Panc1 (cell line): Measurements from ENCODE around the gene CAST. TPM values are rescaled to one million over a fixed set of nuclear protein-coding genes. Genes with fewer than 3 reads are reported as not detected.

Source experiments
- ATAC-seq: fragments of 200-7000 bp; cut with Tn5 transposase; 2 replicates; pipeline ENCODE4 v1.9.1; 2020; ENCODE audit warnings: mild to moderate bottlenecking, moderate library complexity
- BruUV-seq: library from RNA; stranded (reverse); fragments of 400-500 nt; replicated peaks from 2 replicates; lab custom pipeline; 2021; lab: Mats Ljungman, UMichigan
- CTCF ChIA-PET: fragments of 300-600 bp; sonication (Branson Sonifier 250); formaldehyde crosslinking; loops from one replicate; lab custom pipeline; 2022; ENCODE audit warnings: antibody characterized with exemption; lab: Charles Lee
- POLR2A ChIA-PET: fragments of 300-600 bp; sonication (Branson Sonifier 250); formaldehyde crosslinking; loops from one replicate; lab custom pipeline; 2022; ENCODE audit warnings: antibody characterized with exemption; lab: Charles Lee
- DNase-seq: peaks from one replicate; pipeline ENCODE4 v3.0.0-alpha.2; 2010; ENCODE audit warnings: low read depth, low spot score
- H3K27ac ChIP-seq: 2 replicates; pipeline ENCODE4 v1.5.1; 2011; ENCODE audit warnings: mild to moderate bottlenecking, low read length, inconsistent platforms
- H3K27me3 ChIP-seq: fragments of 200-500 bp; sonication (Bioruptor generic); 2 replicates; pipeline ENCODE4 v1.6.0; 2014; ENCODE audit warnings: low read length, inconsistent platforms; ENCODE audit not compliant: control insufficient read depth, insufficient read depth
- H3K36me3 ChIP-seq: fragments of 200-500 bp; sonication (Bioruptor generic); 2 replicates; pipeline ENCODE4 v1.5.1; 2014; ENCODE audit warnings: inconsistent platforms, mild to moderate bottlenecking, low read length, moderate library complexity; ENCODE audit not compliant: control insufficient read depth, insufficient read depth
- H3K4me1 ChIP-seq: 2 replicates; pipeline ENCODE4 v1.5.1; 2011; ENCODE audit warnings: inconsistent platforms, mild to moderate bottlenecking, low read length, moderate library complexity; ENCODE audit not compliant: control insufficient read depth, insufficient read depth
- H3K4me3 ChIP-seq, 2 experiments: 2 replicates each; pipeline ENCODE4 v1.5.1; 2011 to 2012; ENCODE audit warnings: low read depth in 2 of 2, low read length in 2 of 2, mild to moderate bottlenecking in 2 of 2, inconsistent platforms in 1 of 2, moderate library complexity in 1 of 2
- H3K9me3 ChIP-seq: fragments of 200-500 bp; sonication (Bioruptor generic); 2 replicates; pipeline ENCODE4 v1.5.1; 2014; ENCODE audit warnings: low read depth, mild to moderate bottlenecking, inconsistent platforms, low read length, moderate library complexity; ENCODE audit not compliant: control insufficient read depth, insufficient read depth
- CTCF ChIP-seq: fragments of 450-650 bp; IDR thresholded peaks from 2 replicates; pipeline ENCODE4 v1.5.1; 2017; ENCODE audit warnings: mild to moderate bottlenecking
- POLR2AphosphoS5 ChIP-seq: IDR thresholded peaks from 2 replicates; pipeline ENCODE4 v1.6.1; 2012; ENCODE audit warnings: mild to moderate bottlenecking, low read depth, low read length, moderate library complexity
- REST ChIP-seq, 2 experiments: IDR thresholded peaks; 2 replicates each; pipeline ENCODE4 v1.6.1; 2011 to 2012; ENCODE audit warnings: low read depth in 2 of 2, control low read depth in 1 of 2, low read length in 1 of 2, mild to moderate bottlenecking in 1 of 2, moderate library complexity in 1 of 2; ENCODE audit not compliant: insufficient read depth in 1 of 2
- SIN3A ChIP-seq: IDR thresholded peaks from 2 replicates; pipeline ENCODE4 v1.6.1; 2012; ENCODE audit warnings: low read depth, mild to moderate bottlenecking, low read length, moderate library complexity, borderline replicate concordance; ENCODE audit not compliant: insufficient read depth
- TCF7L2 ChIP-seq: IDR thresholded peaks from 2 replicates; pipeline ENCODE4 v1.6.1; 2011; ENCODE audit warnings: mild to moderate bottlenecking, low read depth, low read length, inconsistent platforms
- in situ Hi-C: cut with HindIII; loops from 2 replicates; pipeline ENCODE4 v1.10.0; 2016; ENCODE audit warnings: low sequenced_read_pairs, low pct_unique_long_range_greater_than_20kb
- intact Hi-C: fragments of 100-400 bp; cut with micrococcal nuclease; formaldehyde crosslinking; loops from one replicate; pipeline ENCODE4 v1.10.0; 2022; ENCODE audit not compliant: unreplicated experiment
- total RNA-seq: library from RNA; stranded (reverse); gene quantifications from one replicate; pipeline ENCODE4 v1.2.1, GENCODE V29; 2021; ENCODE audit not compliant: unreplicated experiment

The CAST gene
- total RNA-seq, 1 experiment from 2014 or later, result 212 TPM

- in situ Hi-C loops (no loop called here), intact Hi-C loops (no loop called here)
- Histone ChIP-seq H3K27me3 (no peaks in the 10 kb centered on the region), H3K9me3 (no peaks in the 10 kb centered on the region), H3K4me1 (peaks cover 6% of the 10 kb centered on the region; the same call in 1 of the 2 replicates), H3K27ac (no peak overlapping the region), H3K4me3 (no peak overlapping the region), H3K36me3 (no peaks in the 10 kb centered on the region)
- ChIA-PET POLR2A (no interaction called here), CTCF (no interaction called here)
- ATAC-seq, result peak; percentile 52; the same call in 1 of the 2 replicates
- no peak for TF ChIP-seq SIN3A
- no peak for TF ChIP-seq REST (IDR thresholded peaks at IDR 0.05; ENCODE audit: insufficient read depth in 1 of 2, low read depth in 2 of 2, low read length in 1 of 2)
- no peak for TF ChIP-seq CTCF
- no peak for TF ChIP-seq POLR2AphosphoS5
- no peak for TF ChIP-seq TCF7L2
- no peak for DNase-seq
- no TSS peak for BruUV-seq
These were observed 56.5 kb downstream of the CAST start for GRCh38 chr5:96718635-96719077.

GRCh38 chr5:96720408-96720807, 58.2 kb downstream of the CAST start:
- CTCF ChIA-PET, result no interaction called here

More at GRCh38 chr5:96720408-96720807, 58.2 kb downstream of the CAST start:
- intact Hi-C loops (no loop called here), in situ Hi-C loops (no loop called here)
- Histone ChIP-seq H3K27me3 (no peaks in the 10 kb centered on the region), H3K36me3 (no peaks in the 10 kb centered on the region), H3K27ac (no peak overlapping the region), H3K9me3 (no peaks in the 10 kb centered on the region), H3K4me1 (no peaks in the 10 kb centered on the region), H3K4me3 (no peak overlapping the region)
- TF ChIP-seq CTCF (peak; percentile 28; the same call in 1 of the 2 replicates), POLR2AphosphoS5 (no peak)
- no TSS peak for BruUV-seq
- POLR2A ChIA-PET, result interaction anchor here (0.5 kb wide), 1 partner anchor 32 kb away, joined by 3 read pairs; no protein-coding TSS in a partner anchor
- ATAC-seq (no peak), DNase-seq (no peak)
